Thymus (tissue), 11 donors: Measurements from ENCODE around the gene CPVL. TPM values are rescaled to one million over a fixed set of nuclear protein-coding genes. Genes with fewer than 3 reads are reported as not detected.
A peak's percentile ranks its signal among the peaks of the same experiment; 100 is the strongest.

Source experiments
- DNase-seq, 9 donors: peaks; one replicate each; pipeline ENCODE4 v3.0.0-alpha.2; 2013; ENCODE audit warnings: low spot score in 9 of 9, low read depth in 6 of 9, missing footprints in 1 of 9
- H3K27ac ChIP-seq, 2 donors: one replicate each; pipeline ENCODE4 v1.5.1; 2013; ENCODE audit warnings: control low read depth in 1 of 2, low read depth in 1 of 2, low read length in 1 of 2, mild to moderate bottlenecking in 1 of 2, moderate library complexity in 1 of 2
- H3K27me3 ChIP-seq, 2 donors: one replicate each; pipeline ENCODE4 v1.5.1; 2013; ENCODE audit warnings: low read length in 1 of 2; ENCODE audit not compliant: control insufficient read depth in 2 of 2, insufficient read depth in 1 of 2
- H3K36me3 ChIP-seq, 2 donors: one replicate each; pipeline ENCODE4 v1.5.1; 2013; ENCODE audit warnings: low read length in 1 of 2, mild to moderate bottlenecking in 1 of 2, moderate library complexity in 1 of 2; ENCODE audit not compliant: control insufficient read depth in 2 of 2, insufficient read depth in 2 of 2
- H3K4me1 ChIP-seq, 2 donors: one replicate each; pipeline ENCODE4 v1.5.1; 2013; ENCODE audit warnings: low read length in 2 of 2; ENCODE audit not compliant: control insufficient read depth in 2 of 2, insufficient read depth in 2 of 2
- H3K4me3 ChIP-seq, 2 donors: one replicate each; pipeline ENCODE4 v1.5.1; 2013; ENCODE audit warnings: low read length in 2 of 2, control low read depth in 1 of 2, mild to moderate bottlenecking in 1 of 2
- H3K9me3 ChIP-seq, 2 donors: one replicate each; pipeline ENCODE4 v1.5.1; 2013; ENCODE audit warnings: low read length in 1 of 2, mild to moderate bottlenecking in 1 of 2; ENCODE audit not compliant: control insufficient read depth in 2 of 2, insufficient read depth in 1 of 2
- WGBS: extraction: QIAGEN DNeasy Blood & Tissue Kit; methylation state at CpG from one replicate; pipeline ENCODE4 v1.1.7; 2013; 5-methylcytosine and 5-hydroxymethylcytosine counted together
- polyA plus RNA-seq: library from polyadenylated mRNA; stranded (reverse); fragments of 200-250 nt; gene quantifications from one replicate; pipeline ENCODE4 v1.2.3, GENCODE V29; 2013
- total RNA-seq: library from RNA; stranded (reverse); fragments of 120-200 nt; gene quantifications from one replicate; pipeline ENCODE4 v1.2.4, GENCODE V29; 2013
- donor health status: healthy.

Gene CPVL
- total and polyA plus RNA-seq, 2 donors, result 112 to 125 TPM

DNA sequence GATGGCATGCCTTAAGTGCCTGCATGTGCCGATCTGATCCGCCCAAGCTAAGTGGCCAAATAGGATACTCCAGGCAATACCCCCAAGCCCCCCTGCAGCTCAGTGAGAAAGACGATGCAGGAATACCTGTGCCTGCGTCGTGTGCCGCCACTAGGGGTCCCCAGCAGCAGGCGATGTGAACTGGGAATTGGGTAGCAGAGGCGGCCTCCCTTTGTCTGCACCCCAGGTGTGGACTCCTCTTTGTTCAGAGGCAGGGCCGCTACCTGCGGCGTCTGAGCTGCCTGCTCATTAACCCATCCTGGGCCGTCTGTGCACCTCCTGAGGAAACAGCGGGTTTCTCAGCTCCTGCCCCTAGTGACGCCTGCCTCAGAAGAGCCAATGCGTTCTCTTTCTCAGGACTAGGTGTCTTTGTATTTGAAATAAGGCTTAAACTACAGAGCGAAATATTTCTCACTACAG, 43.4 kb upstream of the CPVL start:
- Histone ChIP-seq H3K27ac (no peak overlapping the region), H3K27me3 (peaks cover 2 to 11% of the 10 kb centered on the region in 2 donors), H3K36me3 (no peaks in the 10 kb centered on the region), H3K4me3 (no peak overlapping the region), H3K9me3 (no peaks in the 10 kb centered on the region), H3K4me1 (peaks cover 6 to 19% of the 10 kb centered on the region in 2 donors)
- peak in 7 of 9 donors; percentile 34 to 79 (median 61) for DNase-seq
- WGBS, result 22% methylated on average over 16 of the region's 16 CpGs

DNA sequence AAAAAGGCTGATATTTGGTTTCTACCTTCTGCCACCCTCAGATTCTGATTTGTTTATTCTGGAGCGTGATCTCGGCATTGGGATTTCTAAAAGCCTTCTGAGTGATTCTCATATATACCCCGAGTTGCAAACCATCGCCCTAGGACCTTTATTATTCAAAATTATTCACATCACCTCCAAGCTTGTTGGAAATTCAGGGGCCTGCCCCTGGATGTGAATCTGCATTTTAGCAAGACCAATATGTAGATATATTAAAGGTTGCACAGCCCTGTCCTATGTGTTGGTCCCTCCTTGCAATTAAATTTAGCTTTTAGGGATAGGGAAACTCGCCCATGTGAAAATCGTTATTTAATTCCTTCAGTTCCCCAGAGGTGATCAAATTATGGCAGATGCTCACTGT, 39.3 kb upstream of the CPVL start:
- Histone ChIP-seq H3K27me3 (no peaks in the 10 kb centered on the region), H3K9me3 (no peaks in the 10 kb centered on the region), H3K4me3 (no peak overlapping the region), H3K4me1 (peaks cover 5 to 6% of the 10 kb centered on the region in 2 donors), H3K36me3 (no peaks in the 10 kb centered on the region), H3K27ac (no peak overlapping the region)
- WGBS, result 96% methylated on average over 6 of the region's 6 CpGs
- DNase-seq, result no peak

DNA sequence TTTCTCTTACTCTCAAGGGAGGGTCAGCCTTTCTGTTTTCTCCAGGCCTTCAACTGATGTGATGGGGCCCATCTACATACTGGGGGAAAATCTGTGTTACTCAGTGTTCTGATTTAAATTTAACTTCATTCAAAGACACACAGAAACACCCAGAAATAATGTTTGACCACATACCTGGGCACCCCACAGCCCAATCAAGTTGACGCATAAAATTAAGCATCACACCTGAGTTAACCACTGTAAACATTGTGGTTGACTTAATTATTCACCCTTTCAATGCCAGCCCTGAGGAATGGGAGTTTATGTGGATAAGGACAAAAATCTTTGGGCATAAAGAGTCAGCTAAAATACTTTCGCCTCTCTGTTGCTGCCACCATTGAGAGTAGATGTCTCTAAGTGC, 38.3 kb upstream of the CPVL start:
- Histone ChIP-seq H3K4me3 (no peak overlapping the region), H3K4me1 (peaks cover 1 to 2% of the 10 kb centered on the region in 2 donors), H3K27ac (no peak overlapping the region), H3K27me3 (no peaks in the 10 kb centered on the region), H3K9me3 (no peaks in the 10 kb centered on the region), H3K36me3 (no peaks in the 10 kb centered on the region)
- DNase-seq, result no peak
- 95% methylated on average over 2 of the region's 2 CpGs for WGBS

DNA sequence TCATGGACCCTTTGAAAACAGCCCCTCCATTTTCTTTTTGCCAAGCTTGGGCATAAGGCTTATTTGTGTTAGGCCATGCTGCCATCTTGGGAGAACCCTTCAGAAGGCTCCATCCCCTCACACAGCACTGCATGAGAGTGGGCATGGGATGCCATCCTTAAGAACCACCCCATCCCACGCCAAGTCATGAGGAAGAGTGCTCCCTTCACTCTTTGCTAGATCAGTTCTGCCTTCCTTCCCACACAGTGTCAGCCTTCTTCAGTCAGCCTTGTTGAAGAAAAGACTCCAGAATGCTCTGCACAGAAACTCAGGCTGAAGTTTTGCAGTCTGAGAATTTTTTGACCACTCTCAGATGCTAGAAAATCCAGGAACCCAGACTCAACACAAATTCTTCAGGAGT, 32.8 kb upstream of the CPVL start:
- H3K27ac ChIP-seq, result no peak overlapping the region
- DNase-seq, result no peak
- WGBS, result 79% methylated on average over 1 of the region's 1 CpG
- no peaks in the 10 kb centered on the region for H3K36me3 ChIP-seq
- no peaks in the 10 kb centered on the region for H3K27me3 ChIP-seq
- H3K4me3 ChIP-seq, result no peak overlapping the region
- H3K4me1 ChIP-seq, result peaks cover 7% of the 10 kb centered on the region in 2 donors
- no peaks in the 10 kb centered on the region for H3K9me3 ChIP-seq

DNA sequence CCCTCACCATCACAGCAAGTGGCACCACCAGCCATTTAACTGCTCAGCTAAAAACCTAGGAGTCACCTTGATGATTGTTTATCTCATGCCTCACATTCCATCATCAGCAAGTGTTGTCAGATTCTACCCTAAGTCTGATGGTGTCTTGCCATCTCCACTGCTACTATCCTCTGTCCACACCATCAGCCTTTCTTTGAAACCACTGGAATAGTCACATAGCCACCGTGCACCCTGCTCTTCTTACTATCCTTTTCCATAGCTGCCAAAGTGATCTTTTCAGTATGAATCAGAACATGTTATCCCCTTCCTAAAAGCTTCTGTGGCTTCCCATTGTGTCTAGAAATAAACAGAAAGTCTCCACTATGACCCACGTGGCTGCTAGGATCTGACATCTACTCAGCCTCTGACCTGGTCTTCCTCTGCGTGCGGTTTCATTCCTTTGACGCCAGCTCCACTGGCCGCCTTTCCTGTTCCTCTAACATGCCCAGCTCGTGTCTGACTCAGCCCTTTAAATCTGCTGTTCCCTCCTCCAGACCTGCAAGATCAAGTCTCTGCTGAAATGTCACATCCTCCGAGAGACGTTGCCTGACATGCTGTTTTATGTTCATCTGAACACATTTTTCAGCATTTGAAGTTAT, 31.7 kb upstream of the CPVL start:
- peaks cover 8 to 13% of the 10 kb centered on the region in 2 donors for H3K4me1 ChIP-seq
- no peak overlapping the region for H3K4me3 ChIP-seq
- peak overlapping the region in 1 of 2 donors; percentile 61 for H3K27ac ChIP-seq
- no peaks in the 10 kb centered on the region for H3K9me3 ChIP-seq
- H3K27me3 ChIP-seq, result no peaks in the 10 kb centered on the region
- WGBS, result 28% methylated on average over 9 of the region's 9 CpGs
- H3K36me3 ChIP-seq, result no peaks in the 10 kb centered on the region
- peak in 4 of 9 donors; percentile 11 to 61 (median 34) for DNase-seq

DNA sequence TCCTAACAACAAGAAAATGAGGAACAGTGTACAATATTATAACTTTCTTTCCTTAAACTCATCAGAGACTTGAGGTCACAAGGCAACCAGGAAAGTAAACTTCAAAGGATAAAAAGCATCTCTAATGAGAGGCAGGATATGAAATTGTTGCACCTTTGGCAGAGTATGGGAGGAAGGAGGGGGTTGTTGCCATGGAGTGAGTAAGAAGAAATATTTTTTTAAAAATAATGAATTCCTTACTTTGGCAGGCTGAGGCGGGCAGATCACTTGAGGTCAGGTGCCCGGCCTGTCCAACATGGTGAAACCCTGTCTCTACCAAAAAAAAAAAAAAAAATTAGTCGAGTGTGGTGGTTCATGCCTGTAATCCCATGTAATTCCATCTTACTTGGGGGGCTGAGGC, 27.1 kb upstream of the CPVL start:
- Histone ChIP-seq H3K27ac (no peak overlapping the region), H3K36me3 (no peaks in the 10 kb centered on the region), H3K27me3 (no peaks in the 10 kb centered on the region), H3K4me1 (peaks cover 8 to 13% of the 10 kb centered on the region in 2 donors), H3K9me3 (no peaks in the 10 kb centered on the region), H3K4me3 (no peak overlapping the region)
- DNase-seq, result no peak
- 96% methylated on average over 3 of the region's 3 CpGs for WGBS

DNA sequence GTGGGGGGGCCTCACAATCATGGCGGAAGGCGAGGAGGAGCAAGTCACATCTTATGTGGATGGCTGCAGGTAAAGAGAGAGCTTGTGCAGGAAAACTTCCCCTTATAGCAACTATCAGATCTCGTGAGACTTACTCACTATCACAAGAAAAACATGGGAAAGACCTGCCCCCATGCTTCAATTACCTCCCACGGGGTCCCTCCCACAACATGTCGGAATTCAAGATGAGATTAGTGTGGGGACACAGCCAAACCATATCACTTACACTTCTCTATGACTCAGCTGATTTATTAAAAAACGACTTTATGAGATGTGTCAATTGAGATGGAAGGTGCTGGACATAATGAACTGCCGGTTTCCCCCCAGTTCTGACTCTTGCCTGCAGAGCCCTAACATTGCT, 24.4 kb upstream of the CPVL start:
- Histone ChIP-seq H3K4me1 (peaks cover 2 to 6% of the 10 kb centered on the region in 2 donors), H3K4me3 (no peak overlapping the region), H3K36me3 (no peaks in the 10 kb centered on the region), H3K27me3 (no peaks in the 10 kb centered on the region), H3K9me3 (peaks cover 0 to 4% of the 10 kb centered on the region in 2 donors), H3K27ac (no peak overlapping the region)
- DNase-seq, result no peak
- 96% methylated on average over 7 of the region's 7 CpGs for WGBS

DNA sequence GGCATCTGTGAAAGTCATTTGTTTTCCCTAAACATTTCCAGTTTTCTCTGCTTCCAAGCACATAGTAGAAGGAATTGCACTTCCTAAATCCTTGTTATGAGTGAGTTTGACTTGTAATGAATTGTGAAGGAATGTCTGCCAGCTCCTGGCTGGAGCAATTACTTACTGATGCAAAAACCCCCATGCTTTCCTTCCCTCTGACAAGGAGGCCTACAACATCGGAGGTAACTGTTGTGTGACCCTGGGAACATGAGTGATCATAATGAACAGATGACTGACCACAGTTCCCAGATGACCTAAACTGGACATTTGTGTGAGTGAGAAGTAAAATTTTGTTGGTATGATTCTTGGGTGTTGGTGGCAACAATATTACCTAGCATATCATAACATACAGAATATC, 21.4 kb upstream of the CPVL start:
- Histone ChIP-seq H3K4me1 (no peaks in the 10 kb centered on the region), H3K9me3 (peaks cover 0 to 4% of the 10 kb centered on the region in 2 donors), H3K36me3 (no peaks in the 10 kb centered on the region), H3K27me3 (no peaks in the 10 kb centered on the region), H3K4me3 (no peak overlapping the region), H3K27ac (no peak overlapping the region)
- no peak for DNase-seq
- WGBS, result 95% methylated on average over 1 of the region's 1 CpG

DNA sequence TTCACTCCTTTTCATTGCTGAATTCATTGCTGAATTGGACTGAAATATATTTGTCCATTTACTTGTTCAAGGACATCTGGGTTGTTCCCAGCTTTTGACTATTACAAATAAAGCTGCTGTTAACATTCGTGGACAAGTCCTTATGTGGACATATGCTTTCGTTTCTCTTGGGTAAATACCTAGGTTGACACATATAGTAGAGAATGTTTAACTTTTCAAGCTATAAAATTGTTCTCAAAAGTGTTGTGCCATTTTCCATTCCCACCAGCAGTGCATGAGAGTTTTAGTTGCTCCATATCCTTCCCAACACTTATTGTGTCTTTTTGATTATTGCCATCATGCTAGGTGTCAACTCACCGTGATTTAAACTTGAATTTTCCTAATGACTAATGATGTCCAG, 17.5 kb upstream of the CPVL start:
- Histone ChIP-seq H3K4me1 (peaks cover 6 to 10% of the 10 kb centered on the region in 2 donors), H3K4me3 (no peak overlapping the region), H3K27ac (no peak overlapping the region), H3K9me3 (peaks cover 0 to 4% of the 10 kb centered on the region in 2 donors), H3K36me3 (no peaks in the 10 kb centered on the region), H3K27me3 (no peaks in the 10 kb centered on the region)
- no peak for DNase-seq
- WGBS, result 94% methylated on average over 3 of the region's 3 CpGs
